Measurements from ENCODE around the gene HK1.
"Not testable (repeated sequence)": the region's sequence is repeated elsewhere in the genome, so short reads cannot be mapped to it uniquely, and the experiment has no call there.

HK1 gene

GRCh38 chr10:69331161-69331560 lies 52.9 kb downstream of the HK1 start:
- Histone ChIP-seq H3K36me3 (ENCODE audit: insufficient read depth, low read length) (peaks cover 24% of the 10 kb centered on the region), H3K9me3 (replicated peaks; ENCODE audit: low read length) (no peaks in the 10 kb centered on the region), H3K4me3 (ENCODE audit: low read length) (no peak overlapping the region), H3K4me2 (ENCODE audit: low read length) (no peak overlapping the region), H3K9ac (ENCODE audit: low read depth, low read length) (no peak overlapping the region), H3K4me1 (ENCODE audit: control insufficient read depth, insufficient read depth, low read length) (peaks cover 54% of the 10 kb centered on the region), H3K27me3 (ENCODE audit: control insufficient read depth, insufficient read depth, low read length) (no peaks in the 10 kb centered on the region)

GRCh38 chr10:69332278-69333010 lies 54.1 kb downstream of the HK1 start:
- H3K4me1 ChIP-seq (ENCODE audit: control insufficient read depth, insufficient read depth, low read length): peaks cover 61% of the 10 kb centered on the region
- no peak overlapping the region for H3K4me3 ChIP-seq (ENCODE audit: low read length)
- no peak overlapping the region for H3K9ac ChIP-seq (ENCODE audit: low read depth, low read length)

GRCh38 chr10:69333205-69333604 lies 54.9 kb downstream of the HK1 start:
- H3K9ac ChIP-seq (ENCODE audit: low read depth, low read length): peak overlapping the region; percentile 24
- H3K36me3 ChIP-seq (ENCODE audit: insufficient read depth, low read length): peaks cover 24% of the 10 kb centered on the region
- H3K27me3 ChIP-seq (ENCODE audit: control insufficient read depth, insufficient read depth, low read length): no peaks in the 10 kb centered on the region
- H3K4me2 ChIP-seq (ENCODE audit: low read length): peak overlapping the region; percentile 7
- no peaks in the 10 kb centered on the region for H3K9me3 ChIP-seq (replicated peaks; ENCODE audit: low read length)
- peaks cover 61% of the 10 kb centered on the region for H3K4me1 ChIP-seq (ENCODE audit: control insufficient read depth, insufficient read depth, low read length)
- no peak overlapping the region for H3K4me3 ChIP-seq (ENCODE audit: low read length)

More at GRCh38 chr10:69332278-69333010, 54.1 kb downstream of the HK1 start:
- no peaks in the 10 kb centered on the region for H3K9me3 ChIP-seq (replicated peaks; ENCODE audit: low read length)
- no peak overlapping the region for H3K4me2 ChIP-seq (ENCODE audit: low read length)
- H3K36me3 ChIP-seq (ENCODE audit: insufficient read depth, low read length): peaks cover 24% of the 10 kb centered on the region
- H3K27me3 ChIP-seq (ENCODE audit: control insufficient read depth, insufficient read depth, low read length): no peaks in the 10 kb centered on the region

- not testable (repeated sequence) for H3K4me2 ChIP-seq (ENCODE audit: low read length); H3K9ac ChIP-seq (ENCODE audit: low read depth, low read length); H3K9me3 ChIP-seq (replicated peaks; ENCODE audit: low read length); H3K27me3 ChIP-seq (ENCODE audit: control insufficient read depth, insufficient read depth, low read length); H3K4me3 ChIP-seq (ENCODE audit: low read length)
- Histone ChIP-seq H3K36me3 (ENCODE audit: insufficient read depth, low read length) (peaks cover 24% of the 10 kb centered on the region), H3K4me1 (ENCODE audit: control insufficient read depth, insufficient read depth, low read length) (peaks cover 61% of the 10 kb centered on the region)
Measured at GRCh38 chr10:69333865-69334301, 55.6 kb downstream of the HK1 start.

GRCh38 chr10:69334302-69335062 lies 56.2 kb downstream of the HK1 start:
- H3K36me3 ChIP-seq (ENCODE audit: insufficient read depth, low read length): peaks cover 21% of the 10 kb centered on the region
- no peaks in the 10 kb centered on the region for H3K9me3 ChIP-seq (replicated peaks; ENCODE audit: low read length)
- peaks cover 64% of the 10 kb centered on the region for H3K4me1 ChIP-seq (ENCODE audit: control insufficient read depth, insufficient read depth, low read length)
- no peak overlapping the region for H3K9ac ChIP-seq (ENCODE audit: low read depth, low read length)
- H3K4me2 ChIP-seq (ENCODE audit: low read length): no peak overlapping the region
- H3K4me3 ChIP-seq (ENCODE audit: low read length): no peak overlapping the region
- no peaks in the 10 kb centered on the region for H3K27me3 ChIP-seq (ENCODE audit: control insufficient read depth, insufficient read depth, low read length)

GRCh38 chr10:69335063-69335587 lies 56.8 kb downstream of the HK1 start:
- H3K9ac ChIP-seq (ENCODE audit: low read depth, low read length): no peak overlapping the region
- H3K4me3 ChIP-seq (ENCODE audit: low read length): no peak overlapping the region
- no peak overlapping the region for H3K4me2 ChIP-seq (ENCODE audit: low read length)
- H3K4me1 ChIP-seq (ENCODE audit: control insufficient read depth, insufficient read depth, low read length): peaks cover 66% of the 10 kb centered on the region
- H3K36me3 ChIP-seq (ENCODE audit: insufficient read depth, low read length): peaks cover 14% of the 10 kb centered on the region
- no peaks in the 10 kb centered on the region for H3K27me3 ChIP-seq (ENCODE audit: control insufficient read depth, insufficient read depth, low read length)
- no peaks in the 10 kb centered on the region for H3K9me3 ChIP-seq (replicated peaks; ENCODE audit: low read length)

- no peak overlapping the region for H3K9ac ChIP-seq (ENCODE audit: low read depth, low read length)
- H3K4me1 ChIP-seq (ENCODE audit: control insufficient read depth, insufficient read depth, low read length): peaks cover 66% of the 10 kb centered on the region
- H3K27me3 ChIP-seq (ENCODE audit: control insufficient read depth, insufficient read depth, low read length): no peaks in the 10 kb centered on the region
- peaks cover 12% of the 10 kb centered on the region for H3K36me3 ChIP-seq (ENCODE audit: insufficient read depth, low read length)
- H3K9me3 ChIP-seq (replicated peaks; ENCODE audit: low read length): no peaks in the 10 kb centered on the region
- H3K4me2 ChIP-seq (ENCODE audit: low read length): no peak overlapping the region
- H3K4me3 ChIP-seq (ENCODE audit: low read length): no peak overlapping the region
Measured at GRCh38 chr10:69335613-69336012, 57.3 kb downstream of the HK1 start.

- H3K4me2 ChIP-seq (ENCODE audit: low read length): peak overlapping the region; percentile 73
- H3K9me3 ChIP-seq (replicated peaks; ENCODE audit: low read length): no peaks in the 10 kb centered on the region
- H3K4me3 ChIP-seq (ENCODE audit: low read length): peak overlapping the region; percentile 8
- peaks cover 66% of the 10 kb centered on the region for H3K4me1 ChIP-seq (ENCODE audit: control insufficient read depth, insufficient read depth, low read length)
- H3K27me3 ChIP-seq (ENCODE audit: control insufficient read depth, insufficient read depth, low read length): no peaks in the 10 kb centered on the region
- peaks cover 10% of the 10 kb centered on the region for H3K36me3 ChIP-seq (ENCODE audit: insufficient read depth, low read length)
- H3K9ac ChIP-seq (ENCODE audit: low read depth, low read length): peak overlapping the region; percentile 5
Measured at GRCh38 chr10:69336952-69337295, 58.6 kb downstream of the HK1 start.

- Histone ChIP-seq H3K9me3 (replicated peaks; ENCODE audit: low read length) (no peaks in the 10 kb centered on the region), H3K4me3 (ENCODE audit: low read length) (peak overlapping the region; percentile 38), H3K9ac (ENCODE audit: low read depth, low read length) (peak overlapping the region; percentile 41), H3K27me3 (ENCODE audit: control insufficient read depth, insufficient read depth, low read length) (no peaks in the 10 kb centered on the region), H3K4me1 (ENCODE audit: control insufficient read depth, insufficient read depth, low read length) (peaks cover 60% of the 10 kb centered on the region), H3K36me3 (ENCODE audit: insufficient read depth, low read length) (peaks cover 8% of the 10 kb centered on the region), H3K4me2 (ENCODE audit: low read length) (peak overlapping the region; percentile 73)
Measured at GRCh38 chr10:69337296-69338132, 59.2 kb downstream of the HK1 start.

- peak overlapping the region; percentile 38 for H3K4me3 ChIP-seq (ENCODE audit: low read length)
- peak overlapping the region; percentile 73 for H3K4me2 ChIP-seq (ENCODE audit: low read length)
- peaks cover 54% of the 10 kb centered on the region for H3K4me1 ChIP-seq (ENCODE audit: control insufficient read depth, insufficient read depth, low read length)
- H3K9ac ChIP-seq (ENCODE audit: low read depth, low read length): peak overlapping the region; percentile 41
- no peaks in the 10 kb centered on the region for H3K9me3 ChIP-seq (replicated peaks; ENCODE audit: low read length)
- H3K27me3 ChIP-seq (ENCODE audit: control insufficient read depth, insufficient read depth, low read length): no peaks in the 10 kb centered on the region
- peaks cover 4% of the 10 kb centered on the region for H3K36me3 ChIP-seq (ENCODE audit: insufficient read depth, low read length)
Measured at GRCh38 chr10:69338133-69338456, 59.8 kb downstream of the HK1 start.
